ENCODE measurements around the gene HEXIM1.

HEXIM1 gene

DNA sequence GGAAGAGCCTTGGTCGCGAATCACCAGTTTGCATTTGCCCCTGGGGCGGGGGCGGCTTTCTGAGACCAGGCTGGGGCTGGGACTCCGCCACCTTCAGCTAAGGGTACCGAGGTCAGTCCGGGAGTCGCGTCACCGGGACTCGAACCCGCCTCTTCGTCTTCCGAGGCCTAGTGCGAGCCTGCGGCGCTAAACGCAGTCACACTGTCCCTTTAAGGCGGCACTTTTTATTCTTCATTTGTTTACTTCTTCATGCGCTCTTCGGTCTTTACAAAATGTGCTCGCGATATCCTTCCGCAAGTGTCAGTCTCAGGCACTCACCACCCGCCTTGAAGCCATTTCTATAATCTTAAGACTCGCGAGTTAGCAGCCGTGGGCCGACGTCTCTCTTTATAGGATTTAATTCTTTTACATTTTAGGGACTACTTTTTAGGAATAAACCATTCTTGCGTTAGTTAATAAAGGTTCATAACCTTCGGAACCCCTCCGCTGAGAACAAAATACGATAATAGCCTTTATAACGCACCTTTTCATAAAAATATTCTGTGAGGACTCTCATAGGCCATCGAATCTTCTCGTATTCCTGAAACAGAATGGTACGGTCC, 593 bp upstream of the HEXIM1 start:
- FAIRE-seq: no peak

DNA sequence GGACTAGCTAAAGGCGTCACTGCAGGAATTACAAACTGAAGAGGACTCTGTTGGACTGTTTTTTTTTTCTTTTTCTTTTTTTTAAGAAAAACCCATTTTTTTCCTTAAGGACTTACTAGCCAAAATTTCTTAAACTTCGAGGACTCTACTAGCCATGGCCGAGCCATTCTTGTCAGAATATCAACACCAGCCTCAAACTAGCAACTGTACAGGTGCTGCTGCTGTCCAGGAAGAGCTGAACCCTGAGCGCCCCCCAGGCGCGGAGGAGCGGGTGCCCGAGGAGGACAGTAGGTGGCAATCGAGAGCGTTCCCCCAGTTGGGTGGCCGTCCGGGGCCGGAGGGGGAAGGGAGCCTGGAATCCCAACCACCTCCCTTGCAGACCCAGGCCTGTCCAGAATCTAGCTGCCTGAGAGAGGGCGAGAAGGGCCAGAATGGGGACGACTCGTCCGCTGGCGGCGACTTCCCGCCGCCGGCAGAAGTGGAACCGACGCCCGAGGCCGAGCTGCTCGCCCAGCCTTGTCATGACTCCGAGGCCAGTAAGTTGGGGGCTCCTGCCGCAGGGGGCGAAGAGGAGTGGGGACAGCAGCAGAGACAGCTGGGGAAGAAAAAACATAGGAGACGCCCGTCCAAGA, 878 bp downstream of the HEXIM1 start:
- no peak for FAIRE-seq

DNA sequence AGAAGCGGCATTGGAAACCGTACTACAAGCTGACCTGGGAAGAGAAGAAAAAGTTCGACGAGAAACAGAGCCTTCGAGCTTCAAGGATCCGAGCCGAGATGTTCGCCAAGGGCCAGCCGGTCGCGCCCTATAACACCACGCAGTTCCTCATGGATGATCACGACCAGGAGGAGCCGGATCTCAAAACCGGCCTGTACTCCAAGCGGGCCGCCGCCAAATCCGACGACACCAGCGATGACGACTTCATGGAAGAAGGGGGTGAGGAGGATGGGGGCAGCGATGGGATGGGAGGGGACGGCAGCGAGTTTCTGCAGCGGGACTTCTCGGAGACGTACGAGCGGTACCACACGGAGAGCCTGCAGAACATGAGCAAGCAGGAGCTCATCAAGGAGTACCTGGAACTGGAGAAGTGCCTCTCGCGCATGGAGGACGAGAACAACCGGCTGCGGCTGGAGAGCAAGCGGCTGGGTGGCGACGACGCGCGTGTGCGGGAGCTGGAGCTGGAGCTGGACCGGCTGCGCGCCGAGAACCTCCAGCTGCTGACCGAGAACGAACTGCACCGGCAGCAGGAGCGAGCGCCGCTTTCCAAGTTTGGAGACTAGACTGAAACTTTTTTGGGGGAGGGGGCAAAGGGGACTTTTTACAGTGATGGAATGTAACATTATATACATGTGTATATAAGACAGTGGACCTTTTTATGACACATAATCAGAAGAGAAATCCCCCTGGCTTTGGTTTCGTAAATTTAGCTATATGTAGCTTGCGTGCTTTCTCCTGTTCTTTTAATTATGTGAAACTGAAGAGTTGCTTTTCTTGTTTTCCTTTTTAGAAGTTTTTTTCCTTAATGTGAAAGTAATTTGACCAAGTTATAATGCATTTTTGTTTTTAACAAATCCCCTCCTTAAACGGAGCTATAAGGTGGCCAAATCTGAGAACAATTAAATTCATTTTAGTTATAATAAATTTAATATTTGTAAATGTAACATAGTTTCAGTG, 1.7 kb downstream of the HEXIM1 start:
- FAIRE-seq: no peak

DNA sequence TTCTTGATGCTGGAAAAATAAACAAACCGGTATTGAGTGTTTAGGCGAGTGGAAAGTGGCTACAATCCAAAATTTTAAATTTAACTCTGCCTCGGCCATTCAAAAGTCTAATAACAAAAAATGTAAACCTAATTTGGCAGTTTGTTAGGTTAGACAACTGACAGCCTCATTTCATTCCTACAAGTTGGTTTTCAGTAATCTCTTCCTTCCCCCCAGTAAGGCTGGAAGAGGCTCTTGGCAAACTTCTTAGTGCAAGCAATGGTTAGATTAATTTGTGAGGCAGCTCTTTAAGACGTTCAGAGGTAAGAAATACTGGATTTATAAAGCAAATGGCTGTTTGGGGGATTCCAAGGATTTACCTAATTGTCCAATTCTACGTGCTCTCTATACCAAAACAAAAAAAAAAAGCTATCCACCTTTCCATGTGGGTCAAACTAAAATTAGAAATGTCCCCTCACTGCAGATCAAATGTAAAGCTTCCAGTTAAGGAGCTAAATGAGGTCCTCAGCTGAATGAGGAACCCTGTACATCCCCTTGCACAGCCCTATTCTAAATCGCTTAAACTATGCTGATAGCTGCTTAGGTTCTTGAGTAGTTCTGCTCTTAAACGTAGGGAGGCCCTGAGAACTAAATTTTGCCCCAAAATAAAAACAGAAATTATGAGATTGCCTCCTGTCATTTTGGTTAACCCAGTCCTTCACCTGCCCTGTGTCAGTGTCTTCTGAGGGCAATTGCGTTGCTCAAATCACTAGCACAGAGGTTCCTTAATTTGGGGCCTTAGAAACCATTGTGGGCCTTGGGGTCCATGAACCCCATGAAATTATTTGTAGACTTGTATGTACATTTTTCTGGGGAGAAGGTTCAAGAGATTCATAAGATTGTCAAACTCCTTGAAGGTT, 2.9 kb downstream of the HEXIM1 start:
- FAIRE-seq: no peak

DNA sequence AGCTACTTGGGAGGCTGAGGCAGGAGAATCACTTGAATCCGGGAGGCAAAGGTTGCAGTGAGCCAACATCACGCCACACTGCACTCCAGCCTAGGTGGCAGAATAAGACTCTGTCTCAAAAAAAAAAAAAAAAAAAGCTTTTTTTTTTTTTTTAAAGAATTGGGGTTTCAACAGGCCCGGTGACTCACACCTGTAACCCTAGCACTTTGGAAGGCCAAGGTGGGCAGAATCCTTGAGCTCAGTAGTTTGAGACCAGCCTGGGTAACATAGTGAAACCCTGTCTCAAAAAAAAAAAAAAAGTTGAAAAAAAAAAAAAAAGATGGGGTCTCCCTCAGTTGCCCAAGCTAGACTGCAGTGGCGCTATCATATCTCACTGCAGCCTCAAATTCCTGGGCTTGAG, 6.8 kb downstream of the HEXIM1 start:
- no peak for FAIRE-seq

DNA sequence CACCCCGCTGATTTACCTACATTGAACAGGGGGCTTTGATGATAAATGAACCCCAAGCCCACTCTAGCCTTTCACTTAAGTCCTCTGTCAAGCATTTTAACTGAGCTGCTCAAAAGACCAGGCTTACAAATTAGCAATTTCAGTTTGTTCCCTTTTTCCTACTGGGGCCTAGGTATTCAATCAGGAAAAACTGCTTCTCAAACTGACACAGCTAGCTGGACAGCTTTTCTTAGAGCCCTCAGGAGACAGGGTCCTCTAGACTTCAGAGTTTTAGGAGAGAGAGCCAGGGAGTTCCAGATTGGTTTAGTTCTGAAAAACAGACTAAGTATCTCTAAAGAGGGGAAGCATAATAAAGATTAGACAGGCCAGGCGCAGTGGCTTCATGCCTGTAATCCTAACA, 7.2 kb downstream of the HEXIM1 start:
- no peak for FAIRE-seq

DNA sequence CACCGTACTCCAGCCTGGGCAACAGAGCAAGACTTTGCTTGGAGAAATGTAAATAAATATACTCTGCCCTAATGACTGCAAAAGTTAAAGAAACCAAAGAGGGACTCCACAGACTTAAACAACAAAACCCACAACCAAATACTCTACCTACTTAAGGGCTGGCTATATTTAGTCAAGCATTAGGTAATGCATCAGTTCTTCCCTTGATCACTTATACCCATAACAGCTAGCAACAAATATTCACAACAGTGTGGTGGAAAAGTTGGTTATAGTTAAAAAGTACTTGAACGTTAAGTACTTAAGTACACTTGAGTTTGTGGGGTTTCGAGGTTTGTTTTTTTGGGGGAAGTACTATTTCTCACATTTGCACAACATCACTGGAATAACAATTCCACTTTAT, 8.0 kb downstream of the HEXIM1 start:
- FAIRE-seq: no peak

DNA sequence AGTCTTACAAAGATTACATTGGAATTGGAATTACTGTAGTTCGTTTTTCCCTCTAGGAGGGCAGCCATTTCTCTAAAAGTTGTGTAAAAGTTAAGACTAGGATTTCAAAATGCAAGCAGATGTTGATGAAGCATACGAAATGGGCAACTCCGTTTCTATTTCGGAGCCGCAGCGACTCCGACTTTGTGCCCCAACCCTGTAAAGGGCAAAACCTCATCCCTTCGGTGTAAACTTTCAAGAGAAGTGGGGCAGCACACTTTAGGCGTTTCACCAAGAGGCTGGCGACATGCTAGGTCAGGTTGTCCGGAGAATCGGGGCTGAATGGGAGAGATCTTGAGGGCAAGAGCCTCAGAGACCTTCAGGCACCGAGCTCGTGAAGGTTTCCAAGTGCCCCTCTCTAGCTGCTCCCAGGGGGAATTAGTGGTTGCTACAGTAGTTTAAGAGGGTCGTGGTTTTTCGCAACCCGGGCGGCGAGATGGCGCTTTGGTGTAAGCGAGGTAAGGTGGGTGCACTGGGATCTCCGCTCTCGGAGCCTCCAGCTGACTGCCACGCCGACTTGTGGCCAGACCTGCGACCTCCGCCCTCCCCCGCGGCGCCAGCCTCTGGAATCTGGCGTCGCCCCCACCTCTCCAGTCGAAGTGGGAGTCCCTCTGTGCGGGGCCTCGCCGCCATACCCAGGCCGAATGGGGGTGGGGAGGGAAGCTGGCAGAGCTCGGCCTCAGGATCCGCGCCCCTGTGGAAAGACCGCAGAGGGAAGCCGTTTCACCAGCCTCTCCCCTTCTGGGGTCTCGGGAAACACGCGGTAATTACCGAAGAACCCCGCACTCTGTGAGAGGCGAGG, 12.4 kb downstream of the HEXIM1 start:
- no peak for FAIRE-seq

DNA sequence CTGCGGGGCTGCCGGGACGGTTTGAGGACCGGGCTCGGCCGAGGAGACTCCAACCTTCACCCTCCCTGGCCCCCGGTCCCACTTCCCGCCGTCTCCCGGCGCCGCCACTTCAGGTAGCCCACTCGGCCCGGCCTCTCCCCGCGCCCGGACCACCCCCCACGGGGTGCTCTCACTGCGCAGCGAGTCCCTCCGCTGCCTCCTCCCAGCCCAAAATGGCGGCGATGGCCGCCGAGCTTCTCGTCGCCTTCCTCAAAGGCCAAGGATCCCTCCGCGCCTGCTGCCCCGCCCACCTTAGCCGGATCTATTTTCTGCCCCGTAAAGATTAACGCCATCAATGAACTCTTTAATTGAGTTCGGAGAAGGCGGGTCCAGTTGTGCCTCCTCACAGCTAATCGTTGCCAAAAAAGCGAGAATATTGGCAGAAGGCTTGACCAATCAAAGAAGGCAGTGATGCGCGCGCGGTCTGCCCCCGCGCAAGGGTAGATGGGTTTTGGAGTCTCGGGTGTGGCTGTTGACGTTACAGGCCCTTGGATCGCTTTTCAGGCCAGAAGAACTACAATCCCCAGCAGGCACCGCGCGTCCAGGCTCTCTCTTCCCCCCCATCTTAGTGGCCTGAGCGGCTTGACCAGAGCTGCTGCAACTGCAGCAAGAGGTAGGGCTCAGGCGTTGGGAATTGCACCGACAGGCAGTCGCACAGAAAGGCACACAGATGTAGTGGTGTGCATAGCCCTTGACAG, 13.2 kb downstream of the HEXIM1 start, which contains the start of gene HEXIM2:
TSS of gene HEXIM2 (plus strand) at position 588 of the 737 bp plus-strand sequence. CDS start 919 bp downstream, outside the sequence.
- FAIRE-seq: peak; percentile 96

DNA sequence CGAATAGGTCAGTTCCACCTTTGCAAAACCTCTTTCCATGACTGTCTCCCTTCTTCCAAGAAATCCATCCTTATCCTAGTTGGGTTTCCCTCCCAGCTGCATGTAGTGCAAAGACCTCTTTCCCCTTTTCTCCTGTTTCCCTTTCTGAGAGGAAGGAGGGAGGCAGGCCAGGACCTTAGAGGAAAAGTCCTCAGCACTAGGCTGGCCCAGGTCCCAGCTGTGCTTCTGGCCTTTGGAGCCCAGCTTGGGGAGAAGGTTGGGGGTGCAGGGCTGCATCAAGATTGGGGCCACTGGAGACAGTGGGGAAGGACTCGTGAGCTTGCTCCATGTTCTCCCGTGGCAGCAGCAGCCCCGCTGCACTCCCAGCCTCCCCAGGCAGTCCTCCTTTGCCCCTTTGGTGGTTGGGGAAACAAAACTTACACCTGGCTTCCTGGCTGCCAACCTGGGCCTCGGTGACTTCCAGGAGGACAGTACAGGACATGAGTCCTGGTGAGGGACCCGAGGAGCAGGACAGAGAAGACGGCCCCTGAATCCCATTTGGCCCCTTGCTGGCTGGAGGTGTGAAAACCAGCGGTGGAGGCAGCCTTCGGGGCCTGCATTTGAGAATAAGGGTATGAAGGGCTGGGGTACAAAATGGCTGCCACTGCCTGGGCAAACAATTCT, 13.9 kb downstream of the HEXIM1 start:
- FAIRE-seq: no peak

DNA sequence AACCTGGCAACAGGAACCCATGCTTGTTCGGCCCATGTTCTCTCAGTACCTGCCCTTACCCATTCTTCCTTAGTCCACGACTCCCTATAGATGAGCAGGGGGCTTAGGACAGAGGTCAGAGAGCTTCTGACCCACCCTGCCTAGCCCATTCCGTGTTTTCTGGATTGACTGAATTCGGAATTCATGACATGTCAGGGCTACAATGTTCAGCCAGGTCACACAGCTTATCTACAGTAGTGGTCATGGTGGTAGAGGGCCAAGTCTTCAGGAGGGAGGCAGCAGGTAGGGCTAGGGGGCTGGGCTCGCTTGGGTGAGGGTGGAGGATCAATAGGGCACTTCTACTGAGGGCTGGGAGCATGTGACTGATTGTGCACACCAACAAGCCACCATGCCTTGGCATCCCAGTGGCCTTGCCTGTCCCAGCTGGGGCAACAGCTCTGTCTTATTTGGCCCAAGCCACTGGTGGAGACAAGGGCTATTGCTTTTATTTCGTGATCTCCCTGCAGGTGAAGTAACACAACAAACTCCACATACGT, 16.5 kb downstream of the HEXIM1 start:
- FAIRE-seq: no peak

DNA sequence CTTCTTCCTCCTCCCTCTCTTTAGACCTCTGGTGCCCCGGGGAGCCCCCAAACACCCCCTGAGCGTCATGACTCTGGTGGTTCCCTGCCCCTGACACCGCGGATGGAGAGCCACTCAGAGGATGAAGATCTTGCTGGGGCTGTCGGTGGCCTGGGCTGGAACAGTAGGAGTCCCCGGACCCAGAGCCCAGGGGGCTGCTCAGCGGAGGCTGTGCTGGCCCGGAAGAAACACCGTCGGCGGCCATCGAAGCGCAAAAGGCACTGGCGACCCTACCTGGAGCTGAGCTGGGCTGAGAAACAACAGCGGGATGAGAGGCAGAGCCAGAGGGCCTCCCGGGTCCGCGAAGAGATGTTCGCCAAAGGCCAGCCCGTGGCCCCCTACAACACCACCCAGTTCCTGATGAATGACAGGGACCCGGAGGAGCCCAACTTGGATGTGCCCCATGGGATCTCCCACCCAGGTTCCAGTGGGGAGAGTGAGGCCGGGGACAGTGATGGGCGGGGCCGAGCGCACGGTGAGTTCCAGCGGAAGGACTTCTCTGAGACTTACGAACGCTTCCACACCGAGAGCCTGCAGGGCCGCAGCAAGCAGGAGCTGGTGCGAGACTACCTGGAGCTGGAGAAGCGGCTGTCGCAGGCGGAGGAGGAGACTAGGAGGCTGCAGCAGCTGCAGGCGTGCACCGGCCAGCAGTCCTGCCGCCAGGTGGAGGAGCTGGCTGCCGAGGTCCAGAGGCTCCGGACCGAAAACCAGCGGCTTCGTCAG, 20.9 kb downstream of the HEXIM1 start:
- no peak for FAIRE-seq

DNA sequence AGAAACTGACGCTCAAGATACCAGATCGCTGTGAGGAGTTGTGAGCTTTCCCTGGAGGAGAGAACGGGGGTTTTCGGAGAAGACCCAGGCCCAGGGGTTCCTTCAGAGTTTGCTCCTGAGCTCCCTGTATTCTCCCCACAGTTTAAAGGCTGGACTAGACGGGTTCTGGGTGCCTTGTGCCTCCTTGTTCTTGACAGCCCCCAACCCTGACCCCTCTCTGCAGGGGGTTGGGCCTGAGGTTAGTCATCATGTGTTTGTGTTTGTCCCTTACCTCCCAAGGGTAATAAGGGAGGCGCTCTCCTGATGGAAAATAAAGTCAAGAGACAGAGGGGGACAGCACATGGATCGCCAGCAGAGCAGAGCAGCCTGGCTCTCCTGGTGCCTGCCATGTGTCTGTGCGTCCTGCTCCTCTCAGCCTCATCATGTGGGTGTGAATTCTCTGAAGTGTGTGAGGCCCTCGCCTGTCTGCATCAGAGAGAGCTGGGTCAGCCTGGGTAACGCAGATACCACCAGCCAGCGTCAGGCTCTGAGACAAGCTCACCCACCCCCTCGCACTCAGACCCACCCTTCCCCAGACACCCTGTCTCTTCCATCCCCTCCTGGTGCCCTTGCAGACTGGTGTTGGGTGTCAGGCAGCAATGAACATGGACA, 22.1 kb downstream of the HEXIM1 start:
- no peak for FAIRE-seq

DNA sequence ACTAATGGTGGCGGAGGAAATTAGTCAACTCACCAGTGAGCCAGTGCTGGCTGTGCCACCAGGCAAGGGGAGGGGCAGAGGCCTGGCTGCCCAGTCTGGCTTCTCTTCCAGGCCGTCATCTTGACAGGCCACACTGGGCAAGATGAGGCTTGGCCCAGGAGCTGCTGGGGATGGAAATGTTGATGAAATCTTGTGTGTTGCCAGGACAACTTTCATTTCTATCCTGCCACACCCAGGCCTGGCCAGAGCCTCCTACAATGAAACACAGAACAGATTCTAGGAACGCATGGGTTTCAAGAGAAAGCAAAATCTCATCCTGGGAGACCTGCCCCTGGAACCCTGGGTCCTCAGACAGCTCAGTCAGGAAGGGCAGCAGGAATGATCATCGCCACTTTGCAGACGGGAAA, 22.7 kb downstream of the HEXIM1 start:
- no peak for FAIRE-seq

DNA sequence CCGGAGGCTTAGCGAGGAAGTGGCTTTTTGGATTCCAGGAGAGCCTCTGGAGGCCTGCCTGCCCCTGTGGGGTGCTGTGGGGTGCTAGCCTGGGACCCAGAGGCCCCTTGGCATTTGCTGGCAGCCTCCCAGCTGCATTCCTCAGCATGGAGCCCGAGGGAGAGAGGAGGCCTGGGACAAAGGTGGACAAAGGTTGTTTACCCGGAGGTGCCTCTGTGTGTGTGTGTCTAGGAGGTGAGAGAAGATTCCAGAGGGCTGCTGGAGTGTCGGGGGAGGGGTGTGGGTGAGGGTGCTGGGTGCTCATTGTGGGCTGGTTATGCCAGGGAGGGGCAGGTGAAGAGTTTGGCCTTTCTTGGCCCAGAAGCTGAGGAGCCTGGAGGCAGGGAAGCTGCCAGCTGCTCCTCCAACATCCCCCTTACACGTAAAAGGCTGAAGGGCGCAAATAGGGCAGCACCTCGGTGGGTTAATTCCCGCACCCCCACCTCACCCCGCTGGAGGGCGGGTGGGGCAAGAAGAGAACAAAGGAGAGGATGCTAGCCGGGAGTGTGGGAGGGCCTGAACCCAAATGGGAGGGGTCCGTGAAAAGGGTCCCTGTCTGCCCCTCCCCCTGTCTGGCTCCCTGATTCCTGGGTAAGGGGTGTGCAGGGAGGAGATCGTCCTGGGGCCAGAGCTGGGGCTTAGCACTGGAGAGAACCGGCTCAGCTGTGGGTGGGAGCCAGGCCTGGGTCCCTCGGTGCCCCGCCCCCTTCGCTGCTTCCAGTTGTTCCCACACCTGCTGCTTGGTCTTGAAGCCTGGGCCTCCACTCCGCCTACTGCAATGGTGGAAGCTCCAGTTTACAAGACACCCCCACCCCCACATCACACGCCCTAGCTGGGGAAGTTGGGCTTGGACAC, 23.3 kb downstream of the HEXIM1 start:
- FAIRE-seq: no peak

DNA sequence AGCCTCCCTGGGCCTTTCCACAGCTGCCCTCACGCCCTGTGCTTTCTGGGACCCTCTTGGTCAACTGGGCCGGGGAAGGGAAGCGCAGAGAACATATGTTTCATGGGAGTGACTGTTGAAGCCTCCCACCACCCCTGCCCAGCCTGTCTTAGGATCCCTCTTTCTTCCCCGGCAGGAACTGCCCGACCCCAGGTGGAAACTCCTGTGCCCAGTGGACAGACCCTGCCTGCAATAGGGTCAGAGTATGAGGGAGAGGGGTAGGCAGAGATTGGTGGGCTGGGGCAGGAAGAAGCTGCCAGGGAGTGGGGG, 23.9 kb downstream of the HEXIM1 start:
- no peak for FAIRE-seq

DNA sequence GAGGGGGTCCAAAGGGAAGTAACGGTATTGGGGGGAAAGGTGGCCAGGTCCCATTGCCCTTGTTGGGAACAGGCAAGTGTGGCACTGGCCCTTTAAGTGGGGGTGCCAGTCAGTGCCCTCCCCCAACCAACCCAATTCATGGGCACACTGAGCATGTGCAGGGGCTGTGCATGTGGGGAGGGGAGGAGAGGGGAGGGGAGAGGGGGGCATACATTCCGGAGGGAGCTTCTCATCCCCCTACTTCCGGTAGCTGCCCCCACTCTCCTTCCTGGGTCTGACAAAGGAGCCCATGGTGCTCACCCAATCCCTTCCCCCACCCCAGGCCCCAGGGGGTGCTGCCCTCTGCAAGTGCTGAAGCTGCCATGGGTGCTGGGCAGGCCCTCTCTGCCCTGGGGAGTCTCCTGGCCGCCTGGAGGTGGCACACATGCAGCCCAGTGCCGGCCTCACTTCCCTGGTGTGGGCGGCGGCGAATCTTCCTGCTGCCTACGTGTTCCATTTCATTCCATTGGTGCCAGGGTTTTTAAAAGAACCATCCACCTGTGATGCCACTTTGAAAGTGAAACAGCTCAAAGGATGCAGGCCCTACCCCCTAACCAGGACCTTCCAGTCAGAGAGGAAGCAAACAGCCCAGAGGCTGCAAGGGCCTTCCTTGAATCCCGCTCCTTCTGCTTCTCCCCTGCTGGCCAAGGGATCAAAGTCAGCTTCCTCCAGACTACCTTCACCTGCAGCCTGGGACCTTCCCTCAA, 24.4 kb downstream of the HEXIM1 start:
- no peak for FAIRE-seq

Measured in TTC549 (cell line).